Medulla oblongata (tissue), 1 donor: ENCODE results near the gene DOK1.

ENCODE experiments used
- DNase-seq: peaks from one replicate; pipeline ENCODE4 v3.0.0-alpha.2; 2015; ENCODE audit errors: extremely low spot score

Gene DOK1

GRCh38 chr2:74567881-74568280 is 13.4 kb downstream of the DOK1 start:
- DNase-seq = no peak

- DNase-seq = no peak
These were observed 15.2 kb downstream of the DOK1 start for GRCh38 chr2:74569686-74570085.

- DNase-seq = peak; percentile 45
These were observed 16.5 kb downstream of the DOK1 start for GRCh38 chr2:74571058-74571457.

- no peak for DNase-seq
These were observed 17.8 kb downstream of the DOK1 start for GRCh38 chr2:74572178-74572925.

- DNase-seq = peak; percentile 69
These were observed 19.4 kb downstream of the DOK1 start for GRCh38 chr2:74573747-74574562.

GRCh38 chr2:74575320-74575719 is 20.8 kb downstream of the DOK1 start:
- no peak for DNase-seq

- DNase-seq = no peak
These were observed 21.8 kb downstream of the DOK1 start for GRCh38 chr2:74576211-74576862.

GRCh38 chr2:74576863-74577229 is 22.3 kb downstream of the DOK1 start:
- peak; percentile 83 for DNase-seq

- peak; percentile 50 for DNase-seq
These were observed 22.9 kb downstream of the DOK1 start for GRCh38 chr2:74577448-74577847.

- no peak for DNase-seq
These were observed 23.9 kb downstream of the DOK1 start for GRCh38 chr2:74578408-74578807.

GRCh38 chr2:74581463-74581862 is 26.9 kb downstream of the DOK1 start:
- DNase-seq = no peak

GRCh38 chr2:74582184-74582583 is 27.7 kb downstream of the DOK1 start:
- no peak for DNase-seq

GRCh38 chr2:74583504-74583903 is 29.0 kb downstream of the DOK1 start:
- DNase-seq = no peak

- no peak for DNase-seq
These were observed 29.6 kb downstream of the DOK1 start for GRCh38 chr2:74584088-74584645.

GRCh38 chr2:74585406-74586185 is 31.1 kb downstream of the DOK1 start:
- peak; percentile 58 for DNase-seq

- DNase-seq = peak; percentile 87
These were observed 33.3 kb downstream of the DOK1 start for GRCh38 chr2:74587664-74588277.

- no peak for DNase-seq
These were observed 34.1 kb downstream of the DOK1 start for GRCh38 chr2:74588664-74589063.

- no peak for DNase-seq
These were observed 39.6 kb downstream of the DOK1 start for GRCh38 chr2:74593826-74594772.

GRCh38 chr2:74596584-74596983 is 42.1 kb downstream of the DOK1 start:
- DNase-seq = no peak

GRCh38 chr2:74597410-74597809 is 42.9 kb downstream of the DOK1 start:
- no peak for DNase-seq
